A673 (cell line): ENCODE measurements around the gene NIM1K.

Experiments used
- CTCF ChIP-seq: fragments of 300-800, 200-600 bp; sonication (generic); conservative IDR thresholded peaks from 2 replicates; pipeline ENCODE4 v1.5.1; 2017; ENCODE audit warnings: low read depth, mild to moderate bottlenecking, antibody characterized with exemption, low read length, moderate library complexity, mixed read lengths
- EZH2 ChIP-seq: fragments of 200-600 bp; sonication (generic); IDR thresholded peaks from 2 replicates; pipeline ENCODE4 v1.6.1; 2017; ENCODE audit warnings: borderline replicate concordance, low read depth, mild to moderate bottlenecking, mixed read lengths, antibody characterized with exemption, low read length; ENCODE audit not compliant: poor library complexity, severe bottlenecking

- TF ChIP-seq CTCF, result no peak
- TF ChIP-seq EZH2, result no peak
Measured at GRCh38 chr5:43309122-43309521, 117.1 kb downstream of the NIM1K start.
